GM12875 (cell line): ENCODE data around the gene ZKSCAN1.

Source experiments
- H3K4me3 ChIP-seq: one replicate; pipeline ENCODE4 v1.5.1; 2011; ENCODE audit warnings: low read depth, low read length, control low read depth
- TF ChIP-seq, protein P1 (sequence below): IDR thresholded peaks from 2 replicates; pipeline ENCODE4 v1.5.1; 2011; ENCODE audit warnings: low read depth, mild to moderate bottlenecking, control low read depth, inconsistent platforms, low read length, moderate library complexity, borderline replicate concordance; ENCODE audit not compliant: insufficient read depth

Gene ZKSCAN1

GRCh38 chr7:100029596-100029995 is 14.2 kb downstream of the ZKSCAN1 start:
- TF ChIP-seq, protein P1, sequence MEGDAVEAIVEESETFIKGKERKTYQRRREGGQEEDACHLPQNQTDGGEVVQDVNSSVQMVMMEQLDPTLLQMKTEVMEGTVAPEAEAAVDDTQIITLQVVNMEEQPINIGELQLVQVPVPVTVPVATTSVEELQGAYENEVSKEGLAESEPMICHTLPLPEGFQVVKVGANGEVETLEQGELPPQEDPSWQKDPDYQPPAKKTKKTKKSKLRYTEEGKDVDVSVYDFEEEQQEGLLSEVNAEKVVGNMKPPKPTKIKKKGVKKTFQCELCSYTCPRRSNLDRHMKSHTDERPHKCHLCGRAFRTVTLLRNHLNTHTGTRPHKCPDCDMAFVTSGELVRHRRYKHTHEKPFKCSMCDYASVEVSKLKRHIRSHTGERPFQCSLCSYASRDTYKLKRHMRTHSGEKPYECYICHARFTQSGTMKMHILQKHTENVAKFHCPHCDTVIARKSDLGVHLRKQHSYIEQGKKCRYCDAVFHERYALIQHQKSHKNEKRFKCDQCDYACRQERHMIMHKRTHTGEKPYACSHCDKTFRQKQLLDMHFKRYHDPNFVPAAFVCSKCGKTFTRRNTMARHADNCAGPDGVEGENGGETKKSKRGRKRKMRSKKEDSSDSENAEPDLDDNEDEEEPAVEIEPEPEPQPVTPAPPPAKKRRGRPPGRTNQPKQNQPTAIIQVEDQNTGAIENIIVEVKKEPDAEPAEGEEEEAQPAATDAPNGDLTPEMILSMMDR: no peak
- no peak overlapping the region for H3K4me3 ChIP-seq

- TF ChIP-seq, protein P1: no peak
These were observed 18.1 kb downstream of the ZKSCAN1 start for GRCh38 chr7:100033526-100033925.

GRCh38 chr7:100034871-100035510 is 19.6 kb downstream of the ZKSCAN1 start:
- TF ChIP-seq, protein P1: no peak
- H3K4me3 ChIP-seq: no peak overlapping the region

More at GRCh38 chr7:100033526-100033925, 18.1 kb downstream of the ZKSCAN1 start:
- no peak overlapping the region for H3K4me3 ChIP-seq

GRCh38 chr7:100035876-100036275 is 20.5 kb downstream of the ZKSCAN1 start:
- TF ChIP-seq, protein P1: no peak
- no peak overlapping the region for H3K4me3 ChIP-seq

- TF ChIP-seq, protein P1: no peak
- no peak overlapping the region for H3K4me3 ChIP-seq
These were observed 22.9 kb downstream of the ZKSCAN1 start for GRCh38 chr7:100038326-100038725.

DNA sequence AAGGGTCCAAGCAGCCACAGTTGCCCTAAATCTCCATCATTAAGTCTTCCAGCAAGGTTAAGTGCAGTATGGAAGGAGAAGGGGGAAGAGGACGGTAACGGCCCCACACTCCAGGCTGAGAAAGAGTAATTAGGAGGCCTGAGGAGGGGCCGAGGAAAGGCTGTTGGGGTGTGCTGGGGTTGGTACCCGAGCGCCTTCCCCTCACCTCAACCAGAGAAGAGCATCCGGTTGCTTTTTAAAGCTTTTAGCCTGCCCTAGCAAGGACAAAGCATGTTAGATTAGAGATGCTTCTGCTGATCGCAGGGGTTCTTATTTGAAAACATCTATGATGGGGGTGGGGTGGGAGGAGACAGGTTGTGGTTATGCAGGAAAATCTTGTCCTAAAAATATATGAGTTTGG is 25.2 kb downstream of the ZKSCAN1 start:
- TF ChIP-seq, protein P1: no peak
- no peak overlapping the region for H3K4me3 ChIP-seq

- TF ChIP-seq, protein P1: 0 out of 2 replicates have a peak, but pooled peaks have one; percentile 13
- no peak overlapping the region for H3K4me3 ChIP-seq
These were observed 29.3 kb downstream of the ZKSCAN1 start for GRCh38 chr7:100044718-100045117.
